NCI-H510A (cell line): ENCODE measurements around the gene BLVRB.
"Not testable (repeated sequence)": the region's sequence is repeated elsewhere in the genome, so short reads cannot be mapped to it uniquely, and the experiment has no call there.

ENCODE experiments used
- DNase-seq: peaks from one replicate; lab custom pipeline; 2025; lab: John Stamatoyannopoulos, UW

The BLVRB gene

GRCh38 chr19:40422748-40423566 is 42.6 kb downstream of the BLVRB start:
- DNase-seq, result no peak

GRCh38 chr19:40421993-40422747 is 43.4 kb downstream of the BLVRB start:
- no peak for DNase-seq

GRCh38 chr19:40420766-40421765 is 44.5 kb downstream of the BLVRB start:
- DNase-seq, result peak; percentile 73

- no peak for DNase-seq
These were observed 45.1 kb downstream of the BLVRB start for GRCh38 chr19:40420451-40420765.

- no peak for DNase-seq
These were observed 45.8 kb downstream of the BLVRB start for GRCh38 chr19:40419780-40420179.

- no peak for DNase-seq
These were observed 46.4 kb downstream of the BLVRB start for GRCh38 chr19:40419066-40419612.

GRCh38 chr19:40418040-40418439 is 47.5 kb downstream of the BLVRB start:
- DNase-seq, result no peak

GRCh38 chr19:40417643-40417981 is 47.9 kb downstream of the BLVRB start:
- no peak for DNase-seq

- no peak for DNase-seq
These were observed 48.5 kb downstream of the BLVRB start for GRCh38 chr19:40416918-40417642.

GRCh38 chr19:40415768-40416167 is 49.8 kb downstream of the BLVRB start:
- DNase-seq, result no peak

- DNase-seq, result no peak
These were observed 50.7 kb downstream of the BLVRB start for GRCh38 chr19:40414542-40415535.

GRCh38 chr19:40413291-40413845 is 52.2 kb downstream of the BLVRB start, which contains the start of gene PRX:
Gene PRX, minus strand, starts transcription at chr19:40413378. Its CDS starts 5,446 bp downstream, at chr19:40407932.
- no peak for DNase-seq

- DNase-seq, result no peak
These were observed 52.7 kb downstream of the BLVRB start for GRCh38 chr19:40412866-40413265.

- DNase-seq, result no peak
These were observed 53.5 kb downstream of the BLVRB start for GRCh38 chr19:40411958-40412499.

GRCh38 chr19:40411125-40411842 is 54.3 kb downstream of the BLVRB start:
- DNase-seq, result no peak

- DNase-seq, result no peak
These were observed 55.5 kb downstream of the BLVRB start for GRCh38 chr19:40410030-40410389.

GRCh38 chr19:40408598-40408925 is 57.0 kb downstream of the BLVRB start:
- not testable (repeated sequence) for DNase-seq

GRCh38 chr19:40407714-40408597 is 57.6 kb downstream of the BLVRB start:
- DNase-seq, result no peak
